HPDE6-E6E7 (cell line): ENCODE data around the gene PTPRM.

Source experiments
- DNase-seq: peaks from one replicate; pipeline ENCODE4 v3.0.0; 2011; ENCODE audit warnings: missing footprints; ENCODE audit errors: extremely low spot score

Gene PTPRM

DNA sequence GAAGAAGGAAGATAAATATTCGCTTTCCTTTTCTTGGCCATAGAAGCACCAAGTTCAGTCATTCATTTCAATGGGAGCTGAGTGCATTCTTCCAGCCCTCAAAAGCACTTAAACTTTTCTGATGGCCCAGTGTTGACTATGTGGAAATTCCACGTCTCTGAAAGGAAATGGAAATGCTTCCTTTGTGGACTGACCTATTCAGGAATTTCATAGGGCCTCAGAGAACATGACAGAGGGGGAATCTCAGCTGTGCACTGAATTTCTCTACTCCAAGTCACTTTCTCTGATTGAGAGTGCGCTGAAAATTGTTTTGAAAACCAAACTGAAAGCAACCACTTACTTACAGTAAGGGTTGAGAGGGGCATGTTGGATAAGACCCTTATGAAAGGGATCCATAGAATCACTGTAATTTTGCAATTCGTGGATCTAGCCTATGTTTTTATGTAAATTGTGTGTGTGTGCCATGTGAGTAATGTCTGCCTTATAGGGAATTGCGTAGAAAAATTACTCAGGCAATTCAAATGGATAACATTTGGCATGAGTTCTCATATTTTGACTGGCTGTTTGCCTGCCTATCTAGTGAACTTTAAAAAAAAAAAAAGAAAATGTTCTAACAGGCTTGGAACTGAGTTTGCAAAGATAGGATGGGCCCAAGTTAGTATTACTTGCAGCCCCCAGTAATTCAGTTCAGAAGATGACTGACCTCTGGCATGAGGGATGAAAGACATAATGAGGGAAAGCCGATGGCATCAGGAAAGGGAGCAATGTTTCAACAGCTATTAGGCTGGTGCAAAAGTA is 437.0 kb downstream of the PTPRM start:
- no peak for DNase-seq

DNA sequence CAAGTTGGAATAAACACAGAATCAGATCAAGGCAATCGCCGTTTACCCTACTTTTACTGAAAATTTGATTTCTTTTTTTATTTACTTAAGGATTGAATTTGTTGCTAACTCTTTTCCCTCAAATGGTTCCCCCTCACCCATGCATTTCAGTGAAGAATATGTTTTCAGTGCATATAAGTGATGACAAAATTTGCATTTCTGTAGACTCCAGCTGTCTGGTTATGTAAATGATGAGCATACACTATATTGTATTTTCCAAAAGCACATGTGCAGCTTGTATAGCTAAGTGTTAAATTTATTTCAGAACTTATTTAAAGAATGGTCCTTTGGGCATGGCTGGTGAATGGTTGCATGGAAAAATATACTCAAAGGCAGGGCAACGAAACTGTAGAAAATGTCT is 437.7 kb downstream of the PTPRM start:
- no peak for DNase-seq

DNA sequence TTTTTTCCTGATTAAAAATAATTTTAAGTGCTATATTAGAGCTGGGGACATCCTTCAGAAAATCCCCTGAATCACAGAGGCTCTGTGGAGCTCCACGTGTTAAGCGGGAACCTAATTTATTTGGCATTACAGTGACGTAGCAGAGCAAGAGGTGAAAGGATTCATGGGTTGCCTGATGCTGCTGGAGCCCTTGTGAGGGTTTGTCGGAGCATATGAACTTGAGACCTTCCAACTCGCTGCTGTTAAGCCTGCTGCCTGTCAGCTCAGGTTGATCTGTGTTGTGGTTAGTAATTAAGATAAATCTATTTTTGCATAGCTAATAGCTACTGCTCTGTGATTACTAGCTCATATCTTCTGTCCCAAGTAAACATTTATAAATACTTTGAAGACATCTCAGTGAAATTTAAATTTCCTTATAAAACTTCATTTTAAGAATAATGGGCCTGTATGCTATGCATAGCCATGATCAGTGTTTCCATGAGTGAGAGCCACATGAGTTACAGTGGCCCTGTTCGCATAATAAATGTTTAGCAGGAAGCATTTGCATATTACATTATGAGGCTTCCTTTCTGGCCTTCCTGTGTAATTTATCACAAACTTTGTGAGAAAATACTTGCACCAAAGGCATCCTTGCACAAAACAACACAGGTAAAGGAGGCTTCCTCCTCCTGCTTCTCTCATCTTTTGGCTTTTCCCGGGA is 438.9 kb downstream of the PTPRM start:
- DNase-seq, result no peak

DNA sequence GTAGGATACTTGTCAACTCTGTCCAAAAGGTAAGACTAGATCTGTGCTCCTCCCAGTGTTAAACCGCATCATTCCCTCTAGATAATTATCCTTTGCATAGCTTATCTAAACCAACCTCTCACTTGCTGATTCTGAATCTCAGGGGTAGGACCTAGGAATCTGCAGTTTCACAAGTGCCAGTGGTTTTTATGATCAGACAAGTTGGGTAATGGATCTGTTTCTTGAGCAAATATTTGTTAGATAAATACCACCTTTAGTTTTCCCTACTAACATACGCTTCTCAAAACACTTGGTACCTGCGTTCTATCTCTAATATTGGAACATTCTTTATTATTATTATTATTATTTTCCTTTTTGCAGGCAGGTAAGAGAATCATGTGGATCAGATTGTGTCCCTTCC is 439.9 kb downstream of the PTPRM start:
- DNase-seq, result no peak

DNA sequence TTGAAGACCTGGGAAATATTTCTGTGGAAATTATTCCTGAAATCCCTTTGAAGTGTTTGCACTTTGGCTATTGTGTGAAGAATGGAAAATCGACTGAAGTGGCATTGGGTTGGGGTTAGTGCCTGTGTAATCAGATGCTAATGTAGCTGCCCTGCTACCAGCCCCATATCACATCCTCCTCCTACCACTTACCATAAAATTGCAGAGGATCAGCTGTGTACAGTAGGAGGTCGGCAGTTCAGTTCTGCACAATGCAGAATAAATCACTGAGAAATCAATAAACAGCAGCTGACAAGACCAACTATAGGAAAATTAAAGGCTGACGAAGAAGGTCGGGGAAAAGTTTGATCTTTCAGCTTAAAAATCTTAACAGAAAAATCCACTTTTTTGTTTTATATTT is 440.9 kb downstream of the PTPRM start:
- DNase-seq, result no peak

DNA sequence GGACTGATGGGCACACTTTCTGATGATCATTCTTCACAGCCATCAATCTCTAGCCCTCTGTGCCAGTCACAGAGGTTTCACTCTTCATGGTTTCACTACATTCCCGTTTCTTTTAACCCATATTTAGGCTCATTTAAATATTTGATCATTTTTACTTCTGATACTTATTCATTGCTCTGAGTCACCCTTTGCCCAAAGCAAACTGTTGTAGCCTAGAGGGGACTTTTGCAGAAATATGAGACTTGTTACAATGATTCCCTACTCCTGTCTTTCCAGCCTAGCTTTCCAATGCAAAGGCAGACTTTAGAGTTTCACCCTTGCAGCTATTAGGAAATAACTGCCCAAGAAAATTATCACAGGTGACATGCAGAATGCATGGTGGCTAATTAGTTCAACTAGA is 444.2 kb downstream of the PTPRM start:
- DNase-seq, result no peak

DNA sequence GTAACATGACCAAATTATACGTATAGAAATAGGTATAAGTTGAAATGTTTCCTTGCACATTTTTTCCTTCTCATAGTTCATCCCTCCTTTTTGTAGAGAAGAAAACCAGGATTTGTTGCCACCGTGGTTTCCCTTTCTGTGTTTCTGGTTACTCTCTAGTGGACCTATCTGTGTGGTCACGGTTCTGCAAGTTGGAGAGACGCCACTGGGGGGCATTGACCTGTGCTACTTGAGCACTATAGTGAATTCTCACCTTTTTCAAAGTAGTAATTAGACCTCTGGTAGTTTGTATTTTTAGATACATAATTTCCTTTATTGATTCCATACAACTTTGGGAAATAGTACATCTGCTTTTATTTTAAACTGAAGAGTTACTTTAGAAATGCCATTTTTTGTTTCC is 444.8 kb downstream of the PTPRM start:
- DNase-seq, result no peak

DNA sequence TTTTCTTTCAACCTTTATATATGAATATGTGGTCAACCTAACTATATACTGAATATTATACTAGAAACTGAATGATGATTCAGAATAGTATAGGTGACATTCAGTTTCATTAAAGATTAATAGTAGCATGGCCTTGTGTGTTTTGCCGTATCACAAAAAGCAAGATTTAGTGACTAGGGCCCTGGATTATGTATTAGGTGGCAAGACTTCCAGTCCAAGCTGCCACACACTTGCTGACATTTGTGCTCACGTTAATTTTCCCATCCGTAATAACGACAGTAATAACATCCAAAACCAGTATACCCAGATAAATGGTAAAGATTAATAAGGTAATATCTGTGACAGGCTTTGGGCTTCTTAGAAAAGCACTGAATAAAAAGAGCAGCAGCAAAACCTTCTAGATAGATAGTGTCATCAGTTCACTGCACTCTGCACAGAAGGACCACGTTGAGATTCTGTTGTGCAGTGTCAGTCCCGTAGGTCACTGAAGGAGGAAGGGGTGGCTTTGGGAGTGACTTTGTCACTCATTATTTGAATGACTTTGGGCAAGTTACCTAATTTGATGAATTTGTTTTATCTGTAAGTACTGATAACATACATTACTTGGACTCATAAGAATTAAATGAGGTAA is 451.7 kb downstream of the PTPRM start:
- no peak for DNase-seq

DNA sequence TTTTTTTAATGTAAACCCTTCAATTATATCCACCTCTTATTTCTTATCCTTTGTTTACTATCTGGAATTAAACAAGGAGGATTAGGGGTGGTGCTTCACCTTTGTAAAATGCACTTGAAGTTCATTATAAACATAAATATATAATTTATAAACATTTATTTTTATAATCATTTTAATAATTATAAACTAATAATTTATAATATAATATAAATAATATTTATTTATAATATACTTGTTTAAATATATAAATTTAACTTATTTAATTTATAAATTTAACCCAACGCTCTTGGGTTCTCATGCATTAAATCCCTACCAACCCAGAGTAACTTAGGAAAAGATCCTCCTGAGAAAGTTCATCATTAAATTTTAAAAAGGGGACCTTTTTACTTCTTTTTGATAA is 452.5 kb downstream of the PTPRM start:
- DNase-seq, result no peak

DNA sequence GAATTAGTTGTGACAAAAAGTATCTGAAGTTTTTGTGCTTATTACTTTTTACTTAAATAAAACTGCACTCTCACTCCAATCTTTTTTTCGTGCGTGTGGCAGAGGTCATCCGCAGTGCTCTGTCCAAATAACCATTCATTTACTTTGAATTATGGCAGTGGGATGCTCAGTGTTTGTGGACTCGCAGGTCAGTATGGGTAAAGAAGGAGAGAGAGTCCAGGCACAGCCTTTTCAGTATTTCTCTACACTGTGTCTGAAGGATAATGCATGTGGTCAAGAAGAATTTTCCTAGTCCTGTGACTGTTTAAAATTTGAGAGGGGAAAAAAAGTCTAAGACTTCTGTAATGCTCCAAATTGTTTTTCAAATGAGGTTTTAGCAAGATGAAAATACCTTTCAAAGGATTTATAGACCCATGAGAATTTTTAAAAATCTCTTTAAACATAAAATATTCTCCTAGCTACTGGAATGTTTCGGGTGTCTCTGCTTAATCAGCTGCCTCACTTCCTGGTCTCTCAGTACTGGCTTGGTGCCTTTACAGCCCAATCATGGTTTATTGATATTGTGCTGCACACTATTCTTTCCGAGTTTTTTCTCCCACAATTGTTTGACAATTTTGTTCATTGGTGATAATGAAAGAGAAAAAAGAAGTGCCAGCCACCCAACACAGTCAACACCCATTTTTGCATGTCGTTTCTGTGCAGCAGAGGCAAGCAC is 453.2 kb downstream of the PTPRM start:
- no peak for DNase-seq

DNA sequence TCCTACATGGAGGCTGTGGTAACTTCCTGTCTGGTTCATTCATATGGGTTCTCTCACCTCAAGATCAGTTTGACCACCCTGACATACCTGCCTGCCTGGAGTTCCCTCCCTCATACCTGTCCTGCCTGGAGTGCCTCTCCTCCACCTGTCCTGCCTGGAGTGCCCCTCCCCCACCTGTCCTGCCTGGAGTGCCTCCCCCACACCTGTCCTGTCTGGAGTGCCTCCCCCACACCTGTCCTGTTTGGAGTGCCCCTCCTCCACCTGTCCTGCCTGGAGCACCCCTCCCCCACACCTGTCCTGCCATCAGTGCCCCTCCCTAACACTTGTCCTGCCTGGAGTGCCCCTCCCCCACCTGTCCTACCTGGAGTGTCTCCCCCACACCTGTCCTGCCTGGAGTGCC is 461.9 kb downstream of the PTPRM start:
- DNase-seq, result no peak

DNA sequence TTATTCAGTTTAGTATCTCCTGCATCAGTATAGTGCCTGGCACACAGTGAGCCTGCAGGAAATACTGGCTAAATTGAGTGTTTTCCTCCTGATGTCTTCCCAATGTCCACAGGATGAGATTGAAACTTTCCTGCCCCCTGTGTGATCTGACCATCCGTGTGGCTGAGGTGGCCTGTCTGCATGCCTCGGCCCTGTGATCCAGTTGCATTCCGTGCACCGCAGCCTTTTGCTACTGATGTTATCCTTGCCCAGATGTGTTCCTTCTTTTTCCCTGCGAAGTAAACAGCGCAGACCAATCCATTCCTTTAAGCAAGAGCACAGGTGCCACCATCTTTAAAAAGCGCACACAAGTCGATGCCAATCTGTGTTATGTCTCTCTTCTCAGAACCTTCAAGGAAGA is 462.6 kb downstream of the PTPRM start:
- DNase-seq, result no peak

DNA sequence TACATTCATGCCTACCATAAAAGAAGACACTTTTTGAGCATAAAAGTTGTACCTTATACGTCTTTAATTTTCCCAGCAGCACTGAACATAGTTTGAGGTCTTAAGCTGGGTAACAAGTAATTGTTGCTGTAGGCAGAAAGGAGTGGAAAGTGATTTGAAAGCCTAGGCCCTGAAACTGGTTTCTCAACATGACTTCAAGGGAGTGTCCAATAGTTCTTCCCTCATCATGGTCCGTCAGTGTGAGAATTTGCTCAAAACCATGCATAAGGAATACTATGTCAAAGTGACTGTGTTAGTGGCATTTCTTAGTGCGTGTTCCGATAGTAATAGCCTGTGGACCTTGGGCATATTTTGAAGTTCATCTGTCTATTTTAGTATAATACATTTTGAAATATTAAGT is 463.1 kb downstream of the PTPRM start:
- DNase-seq, result no peak

DNA sequence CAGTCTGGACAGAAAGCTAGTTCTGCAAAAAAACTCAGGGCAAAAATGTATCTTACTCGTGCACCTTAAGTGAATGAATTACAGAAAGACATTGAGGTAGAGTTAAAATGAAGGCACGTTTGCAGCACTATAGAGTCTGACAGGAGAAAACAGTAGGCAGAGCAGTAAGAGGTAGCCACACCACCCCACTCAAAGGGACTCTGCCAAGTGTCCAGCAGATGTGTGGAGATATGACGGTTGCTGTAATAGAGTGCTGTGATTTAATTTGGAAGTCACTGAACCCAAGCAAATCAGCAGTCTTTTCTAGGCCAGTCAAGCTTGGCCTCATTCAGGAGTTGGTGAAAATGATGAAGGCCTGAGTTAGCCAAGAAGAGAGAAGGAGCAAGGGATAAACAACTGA is 464.4 kb downstream of the PTPRM start:
- DNase-seq, result no peak

DNA sequence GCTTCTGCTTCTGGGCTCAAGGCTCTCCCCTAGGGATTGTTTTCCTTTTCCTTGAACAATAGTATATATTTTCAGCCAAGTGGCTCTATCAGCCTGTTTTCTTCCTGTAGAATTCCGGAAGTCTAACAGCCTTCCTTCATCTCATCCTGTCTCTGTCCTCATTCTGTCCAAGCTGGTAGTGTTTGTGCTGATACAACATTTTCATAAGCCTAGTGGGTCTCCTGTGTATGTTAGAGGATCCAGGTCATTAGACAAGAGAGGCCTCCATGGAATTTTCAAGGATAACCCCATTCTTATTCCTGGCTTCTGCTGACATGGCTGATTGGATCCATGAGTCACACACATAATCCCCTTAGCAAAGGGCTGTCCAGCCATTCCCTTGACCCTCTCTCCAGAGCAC is 467.6 kb downstream of the PTPRM start:
- no peak for DNase-seq

DNA sequence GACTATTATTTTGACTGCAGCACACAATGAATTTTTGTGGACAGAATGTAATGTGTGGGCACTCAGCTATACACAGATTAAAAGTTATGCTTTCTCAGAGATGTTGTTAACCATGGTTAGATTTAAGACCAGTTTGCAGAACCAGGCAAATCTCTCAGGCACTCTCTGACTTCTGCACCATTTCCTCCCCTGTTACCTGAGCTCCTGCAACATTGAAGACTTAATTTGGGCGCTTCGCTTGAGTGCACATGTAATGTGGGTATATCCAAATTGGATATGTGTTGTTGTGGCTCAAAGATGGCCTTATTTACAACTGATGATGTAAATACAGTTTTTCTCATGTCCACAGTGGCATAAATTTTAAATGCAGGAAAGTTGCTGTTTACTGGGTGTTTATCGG is 469.4 kb downstream of the PTPRM start:
- no peak for DNase-seq

DNA sequence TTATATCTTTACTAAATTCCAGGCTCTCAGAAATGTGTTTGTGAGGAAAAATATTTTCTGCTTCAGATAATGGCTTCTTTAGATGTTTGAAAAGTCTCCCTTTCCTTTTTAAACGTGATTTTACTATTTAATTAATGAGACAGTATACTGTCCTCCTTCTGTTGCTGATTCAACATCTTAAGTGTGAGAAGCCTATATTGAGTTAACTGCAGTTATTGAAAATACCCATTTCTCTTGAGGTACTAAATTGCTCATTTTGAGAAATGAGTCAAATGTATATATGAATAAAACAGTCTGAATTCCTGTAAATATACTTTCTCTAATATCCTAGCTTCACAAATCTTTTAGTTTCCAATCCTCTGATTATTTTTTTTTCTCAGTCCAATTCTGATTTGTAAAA is 470.2 kb downstream of the PTPRM start:
- no peak for DNase-seq

DNA sequence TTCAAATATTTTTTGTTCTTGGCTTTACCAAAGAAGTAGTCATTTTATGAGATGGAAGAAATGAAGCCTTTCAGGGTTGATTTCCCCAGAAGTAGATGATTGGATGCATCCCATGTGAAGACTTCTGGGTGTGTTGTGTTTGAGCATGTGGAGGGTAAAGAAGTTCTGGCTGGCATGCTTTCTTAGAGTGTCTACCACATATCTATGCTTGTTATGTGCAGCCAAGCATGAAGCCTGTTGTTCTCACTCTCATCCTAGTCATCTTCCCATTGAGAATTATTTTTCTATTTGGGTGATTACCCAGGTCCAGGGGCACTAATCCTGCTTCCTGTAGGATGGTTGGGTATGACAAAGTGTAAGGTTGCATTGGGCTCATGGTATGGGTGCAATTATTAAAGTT is 472.9 kb downstream of the PTPRM start:
- no peak for DNase-seq

DNA sequence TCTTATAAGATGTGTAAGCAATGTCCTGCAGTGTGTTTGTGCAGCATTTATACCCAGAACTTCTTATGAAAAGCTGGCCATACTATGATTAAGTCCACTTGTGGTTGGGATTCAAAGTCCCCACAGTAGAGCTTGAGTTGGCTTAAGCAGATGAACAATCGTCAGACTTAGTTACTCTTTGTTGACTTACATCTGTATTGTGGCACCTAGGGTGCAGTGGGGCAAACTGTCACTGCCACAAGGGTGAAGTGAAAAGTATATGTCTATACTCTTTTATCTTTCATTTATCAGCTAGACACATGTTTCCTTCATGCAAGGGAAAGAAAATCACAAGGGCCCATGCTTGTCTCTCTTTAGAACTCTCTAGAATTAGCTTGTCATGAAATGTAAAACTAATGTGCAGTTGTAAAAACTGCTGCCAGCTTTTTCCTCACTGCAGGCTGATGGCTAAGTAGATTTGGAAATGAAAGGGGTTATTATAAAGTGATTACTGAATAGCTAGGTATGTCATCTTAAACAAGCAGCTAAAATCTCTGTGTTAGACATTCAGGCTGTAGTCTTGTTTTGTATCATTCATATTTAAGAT is 474.5 kb downstream of the PTPRM start:
- no peak for DNase-seq

DNA sequence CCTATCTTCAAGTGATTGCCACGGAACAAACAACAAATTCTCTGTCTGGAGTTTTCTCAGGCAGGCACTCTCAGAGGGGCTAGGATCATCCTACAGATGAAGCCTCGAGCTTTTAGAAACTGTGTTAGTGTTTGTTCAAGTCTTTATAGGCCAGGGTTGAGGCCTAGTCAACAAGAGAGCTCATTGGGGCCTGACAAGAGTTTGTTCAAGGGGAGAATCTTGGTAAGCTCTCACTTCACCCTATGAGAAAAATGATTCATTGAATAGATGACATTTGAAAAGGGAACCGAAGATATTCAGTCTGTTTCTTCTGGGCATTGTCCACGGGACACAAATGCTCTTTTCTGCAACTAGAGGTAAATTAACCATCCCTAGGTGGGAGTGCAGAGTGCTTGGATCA is 476.9 kb downstream of the PTPRM start:
- no peak for DNase-seq

DNA sequence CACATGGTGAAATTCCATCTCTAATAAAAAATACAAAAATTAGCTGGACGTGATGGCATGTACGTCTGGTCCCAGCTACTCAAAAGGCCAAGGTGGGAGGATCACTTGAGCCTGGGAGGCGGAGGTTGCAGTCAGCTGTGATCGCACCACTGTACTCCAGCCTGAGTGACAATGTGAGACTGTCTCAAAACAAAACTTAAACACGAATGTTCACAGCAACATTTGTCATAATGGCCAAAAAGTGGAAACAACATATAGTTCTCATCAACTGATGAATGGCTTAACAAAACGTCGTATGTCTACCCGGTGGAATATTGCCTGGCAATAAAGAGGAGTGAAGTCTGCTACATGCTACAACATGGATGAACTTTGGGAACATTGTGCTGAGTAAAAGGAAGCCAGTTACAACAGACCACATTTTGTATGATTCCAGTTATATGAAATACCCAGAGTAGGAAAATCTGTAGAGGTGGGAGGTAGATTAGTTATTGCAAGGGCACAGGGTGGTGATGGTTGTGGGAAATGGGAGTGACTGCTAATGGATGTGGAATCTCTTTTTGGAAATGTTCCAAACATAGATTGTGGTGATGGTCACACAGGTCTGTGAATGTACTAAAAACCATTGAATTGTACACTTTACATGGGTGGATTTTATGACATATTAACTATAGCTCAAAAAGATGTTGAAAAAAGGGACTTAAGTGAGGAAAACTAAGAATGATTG is 478.2 kb downstream of the PTPRM start:
- DNase-seq, result no peak
